Heart right ventricle (tissue), 16 donors: ENCODE data around the gene GLS. TPM values are rescaled to one million over a fixed set of nuclear protein-coding genes. Genes with fewer than 3 reads are reported as not detected.

ENCODE experiments used
- ATAC-seq, 8 donors: fragments of 200-7000 bp; cut with Tn5 transposase; one replicate each; pipeline ENCODE4 v1.9.1; 2020; ENCODE audit warnings: mild to moderate bottlenecking in 8 of 8, moderate library complexity in 8 of 8, moderate number of reproducible peaks in 1 of 8
- DNase-seq, 2 donors: peaks; one replicate each; pipeline ENCODE4 v3.0.0-alpha.2; 2020
- H3K27ac ChIP-seq, 10 donors: fragments of 200-600 bp; sonication (generic) in 2 of 10; one replicate each; pipeline versions ENCODE4 v1.5.0 to v1.8.0; 2020 to 2022; ENCODE audit warnings: mild to moderate bottlenecking in 3 of 10
- H3K27me3 ChIP-seq, 7 donors: fragments of 200-600 bp; one replicate each; pipeline ENCODE4 v1.8.0; 2021 to 2022; ENCODE audit warnings: mild to moderate bottlenecking in 2 of 7
- H3K36me3 ChIP-seq, 9 donors: fragments of 200-600 bp; sonication (generic) in 1 of 9; one replicate each; pipeline versions ENCODE4 v1.5.0 to v1.8.0; 2020 to 2022; ENCODE audit warnings: mild to moderate bottlenecking in 2 of 9
- H3K4me1 ChIP-seq, 9 donors: fragments of 200-600 bp; sonication (generic) in 1 of 9; one replicate each; pipeline versions ENCODE4 v1.5.0 to v1.8.0; 2020 to 2022; ENCODE audit warnings: mild to moderate bottlenecking in 4 of 9
- H3K4me3 ChIP-seq, 10 donors: fragments of 200-600 bp; sonication (generic) in 2 of 10; one replicate each; pipeline versions ENCODE4 v1.5.0 to v1.8.0; 2020 to 2022; ENCODE audit warnings: mild to moderate bottlenecking in 7 of 10, moderate library complexity in 2 of 10
- H3K9me3 ChIP-seq, 11 donors: fragments of 200-600 bp in 10 of 11; sonication (generic) in 2 of 11; one replicate each; pipeline versions ENCODE4 v1.5.0 to v1.8.0; 2013 to 2022; ENCODE audit warnings: mild to moderate bottlenecking in 2 of 11, control low read depth in 1 of 11, moderate library complexity in 1 of 11
- WGBS, 2 donors: extraction: QIAGEN DNeasy Blood & Tissue Kit; methylation state at CpG; one replicate each; pipeline ENCODE4 v1.1.7; 2013; ENCODE audit warnings: inconsistent platforms in 1 of 2; 5-methylcytosine and 5-hydroxymethylcytosine counted together
- intact Hi-C, 10 donors: fragments of 100-400 bp; cut with DNase I; formaldehyde crosslinking; loops; one replicate each; pipeline versions ENCODE4 v1.11.1 to v1.14.2; 2022
- polyA plus RNA-seq, 2 donors: library from polyadenylated mRNA; stranded (reverse); fragments of 200-250 nt; gene quantifications; one replicate each; pipeline ENCODE4 v1.2.3, GENCODE V29; 2013
- total RNA-seq, 10 donors: library from RNA; stranded (reverse); fragmentation: NEBNext Ultra II Directional in 3 of 10; extraction: Animal tissue kit (Norgen Biotek cat#: 25700) in 3 of 10; gene quantifications; one replicate each; pipeline versions ENCODE4 v1.2.1 to v1.2.4, GENCODE V29; 2021 to 2023
- TF ChIP-seq, protein P1 (sequence below), 9 donors: fragments of 200-600 bp; sonication (generic) in 2 of 9; IDR thresholded peaks; one replicate each; pipeline versions ENCODE4 v1.5.0 to v1.8.0; 2021 to 2022; ENCODE audit warnings: antibody characterized with exemption in 9 of 9, mild to moderate bottlenecking in 5 of 9, moderate library complexity in 1 of 9
- donor health status: Arrhythmogenic right ventricular cardiomyopathy.
- donor health status: ischemic (EF 13 %, LVEDD 7.1; RV severe dilation, severe dysfunction).
- donor health status: healthy with polysubstance abuse.
- donor health status: DM: no; HTN: yes; CAD: no.
- donor health status: DM: no; HTN: no; CAD: no.
- donor health status: ischemic (EF 25% LVEDD 6.9; RV normal size, moderate dysfunction).
- donor health status: ischemic (EF 25% LVEDD 5.7; RV mildly dilated, moderate dysfunction).
- donor health status: healthy.
- donor health status: DM: yes; HTN: yes; CAD: no.
- donor health status: Ischemic cardiomyopathy.
- donor health status: ischemic (EF 35%, LVEDD 5.7; RV mildly dilated, moderate dysfunction).
- donor health status: nonischemic (EF 11% LVEDD 7.7; RV severe dilation, severe dysfunction).
- donor health status: DM: yes; HTN: yes; CAD: no.
- donor health status: PGD.
- donor health status: ischemic (EF 29% LVEDD 5.4; RV normal size, mild dysfunction).
- donor health status: nonischemic (EF 23%, LVEDD 6.1; RV moderate dilation, normal function).

Gene GLS
- total and polyA plus RNA-seq, 12 donors, result 17.1 to 73.5 (median 54.3) TPM

DNA sequence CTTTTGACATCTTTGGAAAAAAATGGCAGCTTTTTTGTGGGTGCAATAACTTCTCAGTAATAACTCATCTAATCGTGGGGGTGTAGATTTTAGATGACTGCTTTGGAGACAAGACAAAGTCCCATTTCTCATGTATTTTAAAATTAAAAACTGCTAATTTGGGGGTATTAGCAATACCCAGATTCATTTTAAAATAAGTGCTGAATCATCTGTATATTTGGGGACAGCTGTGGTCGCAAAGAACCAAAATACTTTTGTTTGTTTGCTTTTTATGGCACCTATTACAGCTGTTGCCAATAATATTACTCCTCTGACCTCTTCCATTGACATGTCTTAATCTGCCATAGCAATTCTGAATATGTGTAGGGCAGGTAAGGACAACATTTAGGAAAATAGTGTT, 87.9 kb downstream of the GLS start:
- H3K4me3 ChIP-seq, result no peak overlapping the region
- intact Hi-C loops, result no loop called here
- no peak for ATAC-seq
- DNase-seq, result no peak
- peaks cover 0 to 45% (median 4%) of the 10 kb centered on the region in 9 donors for H3K4me1 ChIP-seq
- WGBS, 2 donors, result 94 to 96% methylated on average over 2 of the region's 2 CpGs
- H3K36me3 ChIP-seq, result peaks cover 0 to 100% (median 65%) of the 10 kb centered on the region in 9 donors
- H3K9me3 ChIP-seq, result no peaks in the 10 kb centered on the region
- H3K27me3 ChIP-seq, result no peaks in the 10 kb centered on the region
- TF ChIP-seq, protein P1, sequence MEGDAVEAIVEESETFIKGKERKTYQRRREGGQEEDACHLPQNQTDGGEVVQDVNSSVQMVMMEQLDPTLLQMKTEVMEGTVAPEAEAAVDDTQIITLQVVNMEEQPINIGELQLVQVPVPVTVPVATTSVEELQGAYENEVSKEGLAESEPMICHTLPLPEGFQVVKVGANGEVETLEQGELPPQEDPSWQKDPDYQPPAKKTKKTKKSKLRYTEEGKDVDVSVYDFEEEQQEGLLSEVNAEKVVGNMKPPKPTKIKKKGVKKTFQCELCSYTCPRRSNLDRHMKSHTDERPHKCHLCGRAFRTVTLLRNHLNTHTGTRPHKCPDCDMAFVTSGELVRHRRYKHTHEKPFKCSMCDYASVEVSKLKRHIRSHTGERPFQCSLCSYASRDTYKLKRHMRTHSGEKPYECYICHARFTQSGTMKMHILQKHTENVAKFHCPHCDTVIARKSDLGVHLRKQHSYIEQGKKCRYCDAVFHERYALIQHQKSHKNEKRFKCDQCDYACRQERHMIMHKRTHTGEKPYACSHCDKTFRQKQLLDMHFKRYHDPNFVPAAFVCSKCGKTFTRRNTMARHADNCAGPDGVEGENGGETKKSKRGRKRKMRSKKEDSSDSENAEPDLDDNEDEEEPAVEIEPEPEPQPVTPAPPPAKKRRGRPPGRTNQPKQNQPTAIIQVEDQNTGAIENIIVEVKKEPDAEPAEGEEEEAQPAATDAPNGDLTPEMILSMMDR (IDR thresholded peaks at IDR 0.05), result no peak
- H3K27ac ChIP-seq, result no peak overlapping the region

DNA sequence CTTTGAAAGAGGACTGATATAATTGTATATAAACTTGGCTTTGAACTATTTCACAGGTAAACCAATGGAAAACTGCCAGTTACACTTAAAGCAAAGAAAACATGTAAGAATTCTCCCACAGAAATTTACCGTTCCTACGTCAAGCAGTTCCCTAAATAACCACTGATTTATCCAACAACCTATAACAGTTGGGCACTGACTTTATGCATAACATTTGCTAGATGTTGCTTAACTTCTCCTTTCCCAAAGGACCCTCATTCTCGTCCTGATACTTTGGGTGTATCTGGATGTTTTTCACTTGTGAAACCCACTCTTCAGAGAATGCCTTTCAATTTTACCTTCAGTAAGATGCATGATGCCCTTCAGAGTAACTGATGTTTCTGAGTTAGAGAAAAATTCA, 89.5 kb downstream of the GLS start:
- H3K36me3 ChIP-seq, result peaks cover 0 to 100% (median 67%) of the 10 kb centered on the region in 9 donors
- WGBS, 2 donors, result 85 to 88% methylated on average over 3 of the region's 3 CpGs
- intact Hi-C loops, result loop anchor here in 1 of 10 donors (10.0 kb wide), 1 partner anchor 85 kb away; the partner anchor contains the start of gene GLS
- H3K4me1 ChIP-seq, result peaks cover 0 to 52% (median 14%) of the 10 kb centered on the region in 9 donors
- no peaks in the 10 kb centered on the region for H3K27me3 ChIP-seq
- TF ChIP-seq, protein P1 (IDR thresholded peaks at IDR 0.05), result no peak
- no peak overlapping the region for H3K4me3 ChIP-seq
- no peak for ATAC-seq
- H3K9me3 ChIP-seq, result no peaks in the 10 kb centered on the region
- H3K27ac ChIP-seq, result peak overlapping the region in 1 of 10 donors; percentile 9
- DNase-seq, result no peak

DNA sequence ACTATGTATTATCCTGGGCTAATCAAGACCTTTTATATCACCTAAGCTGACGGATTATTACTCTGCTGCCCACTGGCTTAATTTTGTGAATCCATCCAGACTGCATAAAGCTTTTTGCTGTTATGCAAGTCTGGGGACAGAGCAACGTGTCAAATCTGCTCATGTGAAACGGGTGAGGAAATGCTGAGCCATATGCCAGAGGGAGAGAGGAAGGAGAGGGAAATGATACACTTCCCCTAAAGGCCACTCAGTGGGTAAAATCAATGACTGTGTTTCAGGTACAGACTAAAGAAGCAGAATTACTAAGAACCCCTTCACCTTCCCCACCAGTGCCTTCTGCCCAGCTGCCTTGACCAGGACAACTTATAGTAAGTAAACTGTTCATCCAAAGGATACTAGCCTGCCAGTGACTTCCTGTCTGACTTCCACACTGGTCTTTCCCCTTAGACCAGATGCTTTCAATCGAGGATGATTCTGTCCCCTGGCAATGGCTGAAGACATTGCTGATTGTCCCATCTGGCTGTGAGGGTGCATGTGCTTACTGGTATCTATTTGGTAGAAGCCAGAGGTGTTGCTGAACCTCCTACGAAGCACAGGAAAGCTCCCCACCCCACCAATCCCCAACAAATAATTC, 90.4 kb downstream of the GLS start:
- intact Hi-C loops, result loop anchor here in 1 of 10 donors (10.0 kb wide), 1 partner anchor 86 kb away; the partner anchor contains the start of gene GLS
- no peak for DNase-seq
- Histone ChIP-seq H3K9me3 (no peaks in the 10 kb centered on the region), H3K4me1 (peaks cover 0 to 59% (median 18%) of the 10 kb centered on the region in 9 donors), H3K36me3 (peaks cover 0 to 100% (median 74%) of the 10 kb centered on the region in 9 donors), H3K27me3 (no peaks in the 10 kb centered on the region), H3K4me3 (no peak overlapping the region), H3K27ac (peak overlapping the region in 1 of 10 donors; percentile 9)
- no peak for ATAC-seq
- TF ChIP-seq, protein P1 (IDR thresholded peaks at IDR 0.05), result no peak
- 74 to 76% methylated on average over 5 of the region's 5 CpGs for WGBS, 2 donors

DNA sequence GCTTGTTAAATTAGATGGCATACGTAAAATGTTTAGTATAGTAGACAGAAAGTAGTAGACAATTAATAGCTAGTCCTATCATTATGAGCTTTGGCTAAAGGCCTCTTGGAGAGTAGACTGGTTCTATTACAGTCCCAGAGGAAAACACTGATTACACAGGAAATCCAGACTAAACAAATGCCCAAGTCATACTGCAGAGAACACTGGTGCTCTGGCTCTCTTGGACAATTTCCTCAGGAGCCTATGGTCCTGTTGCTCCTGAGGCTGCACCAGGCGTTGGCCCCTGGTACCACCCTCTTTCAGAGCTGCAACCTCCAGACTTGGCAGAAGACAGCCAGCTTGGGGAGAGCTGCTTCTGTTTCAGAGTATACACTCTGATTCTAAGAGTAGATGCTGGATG, 91.6 kb downstream of the GLS start:
- Histone ChIP-seq H3K27ac (peak overlapping the region in 1 of 10 donors; percentile 27), H3K4me3 (no peak overlapping the region), H3K9me3 (no peaks in the 10 kb centered on the region), H3K27me3 (no peaks in the 10 kb centered on the region), H3K36me3 (peaks cover 0 to 100% (median 80%) of the 10 kb centered on the region in 9 donors), H3K4me1 (peaks cover 0 to 59% (median 18%) of the 10 kb centered on the region in 9 donors)
- TF ChIP-seq, protein P1 (IDR thresholded peaks at IDR 0.05), result no peak
- DNase-seq, result no peak
- intact Hi-C loops, result loop anchor here in 1 of 10 donors (10.0 kb wide), 1 partner anchor 87 kb away; the partner anchor contains the start of gene GLS
- ATAC-seq, result no peak
- WGBS, 2 donors, result 78 to 79% methylated on average over 2 of the region's 2 CpGs
